ENCODE data around the gene WNT2B. TPM values are rescaled to one million over a fixed set of nuclear protein-coding genes. Genes with fewer than 3 reads are reported as not detected.

The WNT2B gene
- total RNA-seq, 1 donor from 2014 or later = 4.8 TPM

- H3K27ac ChIP-seq = no peak overlapping the region
- no peak overlapping the region for H3K4me3 ChIP-seq
- no peak for DNase-seq (ENCODE audit: low spot score in 2 of 2)
- TF ChIP-seq CTCF (IDR thresholded peaks at IDR 0.05) = no peak
- H3K9me3 ChIP-seq = no peaks in the 10 kb centered on the region
- no peaks in the 10 kb centered on the region for H3K27me3 ChIP-seq
- peaks cover 2 to 37% of the 10 kb centered on the region in 2 donors for H3K36me3 ChIP-seq
- intact Hi-C loops (cut with DNase I) = no loop called here
- H3K4me1 ChIP-seq = no peaks in the 10 kb centered on the region
Observed at GRCh38 chr1:112527266-112528010, 18.7 kb downstream of the WNT2B start.

GRCh38 chr1:112528076-112528475 lies 19.3 kb downstream of the WNT2B start:
- Histone ChIP-seq H3K9me3 (no peaks in the 10 kb centered on the region), H3K27ac (no peak overlapping the region), H3K4me1 (no peaks in the 10 kb centered on the region), H3K36me3 (peaks cover 2 to 31% of the 10 kb centered on the region in 2 donors), H3K27me3 (no peaks in the 10 kb centered on the region), H3K4me3 (no peak overlapping the region)
- intact Hi-C loops (cut with DNase I) = no loop called here
- no peak for DNase-seq (ENCODE audit: low spot score in 2 of 2)
- TF ChIP-seq CTCF (IDR thresholded peaks at IDR 0.05) = no peak

- TF ChIP-seq CTCF (IDR thresholded peaks at IDR 0.05) = no peak
- H3K9me3 ChIP-seq = no peaks in the 10 kb centered on the region
- H3K4me1 ChIP-seq = no peaks in the 10 kb centered on the region
- H3K27ac ChIP-seq = no peak overlapping the region
- H3K27me3 ChIP-seq = no peaks in the 10 kb centered on the region
- intact Hi-C loops (cut with DNase I) = no loop called here
- H3K4me3 ChIP-seq = no peak overlapping the region
- no peak for DNase-seq (ENCODE audit: low spot score in 2 of 2)
- H3K36me3 ChIP-seq = peaks cover 2 to 31% of the 10 kb centered on the region in 2 donors
Observed at GRCh38 chr1:112529301-112529700, 20.5 kb downstream of the WNT2B start.

- TF ChIP-seq CTCF (IDR thresholded peaks at IDR 0.05) = no peak
- Histone ChIP-seq H3K27me3 (no peaks in the 10 kb centered on the region), H3K27ac (no peak overlapping the region), H3K36me3 (peaks cover 2 to 22% of the 10 kb centered on the region in 2 donors), H3K4me1 (no peaks in the 10 kb centered on the region), H3K4me3 (no peak overlapping the region), H3K9me3 (no peaks in the 10 kb centered on the region)
- intact Hi-C loops (cut with DNase I) = no loop called here
- no peak for DNase-seq (ENCODE audit: low spot score in 2 of 2)
Observed at GRCh38 chr1:112530832-112531231, 22.1 kb downstream of the WNT2B start.

GRCh38 chr1:112532064-112532463 lies 23.3 kb downstream of the WNT2B start:
- H3K9me3 ChIP-seq = no peaks in the 10 kb centered on the region
- DNase-seq (ENCODE audit: low spot score in 2 of 2) = no peak
- no peak overlapping the region for H3K4me3 ChIP-seq
- no peak for TF ChIP-seq CTCF (IDR thresholded peaks at IDR 0.05)
- peaks cover 2 to 17% of the 10 kb centered on the region in 2 donors for H3K36me3 ChIP-seq
- H3K4me1 ChIP-seq = peaks cover 0 to 5% of the 10 kb centered on the region in 2 donors
- no peak overlapping the region for H3K27ac ChIP-seq
- H3K27me3 ChIP-seq = no peaks in the 10 kb centered on the region
- intact Hi-C loops (cut with DNase I) = no loop called here
